NB4 (cell line): ENCODE data around the gene ISM1.
A peak's percentile ranks its signal among the peaks of the same experiment; 100 is the strongest.

Experiments
- DNase-seq: peaks from one replicate; pipeline ENCODE4 v3.0.0; 2010; ENCODE audit warnings: low read depth
- H3K4me3 ChIP-seq: one replicate; pipeline ENCODE4 v1.5.1; 2011; ENCODE audit warnings: mild to moderate bottlenecking, low read depth, low read length, moderate library complexity
- MAX ChIP-seq: IDR thresholded peaks from 2 replicates; pipeline ENCODE4 v1.6.1; 2011; ENCODE audit warnings: low read depth, low read length
- MYC ChIP-seq: IDR thresholded peaks from 2 replicates; pipeline ENCODE4 v1.6.1; 2011; ENCODE audit warnings: low read depth, low read length
- POLR2A ChIP-seq: IDR thresholded peaks from 2 replicates; pipeline ENCODE4 v1.6.1; 2011; ENCODE audit warnings: mild to moderate bottlenecking; ENCODE audit not compliant: insufficient read length; ENCODE audit errors: extremely low read depth
- TF ChIP-seq, protein P1 (sequence below): IDR thresholded peaks from one replicate; pipeline ENCODE4 v1.5.1; 2012; ENCODE audit warnings: low read depth, low read length

Gene ISM1

DNA sequence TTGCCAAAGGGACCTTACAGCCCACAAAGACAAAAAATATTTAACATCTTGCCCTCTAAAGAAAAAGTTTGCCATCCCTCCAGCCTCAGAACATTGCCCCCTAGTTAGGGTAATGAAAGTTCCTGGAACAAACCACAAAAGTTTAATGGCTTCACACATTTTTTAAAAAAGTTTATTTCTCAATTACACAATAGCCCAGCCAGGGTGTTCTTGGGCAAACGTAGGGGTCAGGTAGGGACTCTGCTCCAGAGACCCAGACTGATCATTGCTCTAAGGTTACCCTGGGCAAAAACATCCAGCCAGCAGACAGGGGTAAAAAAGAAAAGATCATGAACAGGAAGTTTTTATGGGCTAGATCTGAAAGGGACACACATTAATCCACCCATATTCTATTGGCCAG is 4.5 kb upstream of the ISM1 start:
- TF ChIP-seq MYC (no peak), MAX (no peak), POLR2A (no peak)
- TF ChIP-seq, protein P1, sequence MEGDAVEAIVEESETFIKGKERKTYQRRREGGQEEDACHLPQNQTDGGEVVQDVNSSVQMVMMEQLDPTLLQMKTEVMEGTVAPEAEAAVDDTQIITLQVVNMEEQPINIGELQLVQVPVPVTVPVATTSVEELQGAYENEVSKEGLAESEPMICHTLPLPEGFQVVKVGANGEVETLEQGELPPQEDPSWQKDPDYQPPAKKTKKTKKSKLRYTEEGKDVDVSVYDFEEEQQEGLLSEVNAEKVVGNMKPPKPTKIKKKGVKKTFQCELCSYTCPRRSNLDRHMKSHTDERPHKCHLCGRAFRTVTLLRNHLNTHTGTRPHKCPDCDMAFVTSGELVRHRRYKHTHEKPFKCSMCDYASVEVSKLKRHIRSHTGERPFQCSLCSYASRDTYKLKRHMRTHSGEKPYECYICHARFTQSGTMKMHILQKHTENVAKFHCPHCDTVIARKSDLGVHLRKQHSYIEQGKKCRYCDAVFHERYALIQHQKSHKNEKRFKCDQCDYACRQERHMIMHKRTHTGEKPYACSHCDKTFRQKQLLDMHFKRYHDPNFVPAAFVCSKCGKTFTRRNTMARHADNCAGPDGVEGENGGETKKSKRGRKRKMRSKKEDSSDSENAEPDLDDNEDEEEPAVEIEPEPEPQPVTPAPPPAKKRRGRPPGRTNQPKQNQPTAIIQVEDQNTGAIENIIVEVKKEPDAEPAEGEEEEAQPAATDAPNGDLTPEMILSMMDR, result no peak
- H3K4me3 ChIP-seq, result no peak overlapping the region
- DNase-seq, result no peak

GRCh38 chr20:13219327-13220193 is 1.5 kb upstream of the ISM1 start:
- no peak for DNase-seq
- no peak overlapping the region for H3K4me3 ChIP-seq
- TF ChIP-seq MAX, result no peak
- TF ChIP-seq POLR2A, result no peak
- TF ChIP-seq MYC, result no peak
- TF ChIP-seq, protein P1, result no peak

GRCh38 chr20:13220194-13220903 is 725 bp upstream of the ISM1 start:
- TF ChIP-seq MAX (no peak), MYC (no peak), POLR2A (no peak)
- TF ChIP-seq, protein P1, result no peak
- DNase-seq, result no peak
- no peak overlapping the region for H3K4me3 ChIP-seq

DNA sequence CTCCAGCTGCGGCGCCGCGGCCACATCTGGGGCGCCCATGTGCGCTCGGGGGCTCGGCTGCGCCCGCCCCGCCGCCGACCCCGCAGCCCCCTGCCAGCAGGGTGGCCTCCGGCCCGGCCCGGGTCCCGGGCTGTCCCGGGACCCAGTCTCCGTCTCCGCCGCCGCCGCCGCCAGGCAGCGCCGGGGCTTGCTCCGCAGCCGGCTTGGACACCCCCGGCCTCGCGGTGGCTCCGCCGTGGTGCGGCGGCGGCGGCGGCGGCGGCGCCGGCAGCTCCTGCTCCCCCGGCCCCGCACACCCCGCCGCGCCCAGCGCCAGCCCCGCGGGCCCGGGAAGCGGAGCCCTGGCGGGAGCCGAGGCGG is 219 bp downstream of the ISM1 start:
- TF ChIP-seq, protein P1, result no peak
- no peak for TF ChIP-seq MAX
- TF ChIP-seq MYC, result no peak
- TF ChIP-seq POLR2A, result no peak
- DNase-seq, result no peak

GRCh38 chr20:13221673-13222318 is 722 bp downstream of the ISM1 start:
- DNase-seq, result peak; percentile 44
- H3K4me3 ChIP-seq, result no peak overlapping the region
- TF ChIP-seq MAX (no peak), MYC (no peak), POLR2A (no peak)
- TF ChIP-seq, protein P1, result no peak

More for the DNA sequence above, 219 bp downstream of the ISM1 start:
- H3K4me3 ChIP-seq, result no peak overlapping the region
